GM12874 (cell line): ENCODE measurements around the gene SNAPC4.

Experiments
- TF ChIP-seq, protein P1 (sequence below): IDR thresholded peaks from 2 replicates; pipeline ENCODE4 v1.5.1; 2011; ENCODE audit warnings: low read depth, mild to moderate bottlenecking, control low read depth, low read length, moderate library complexity; ENCODE audit not compliant: insufficient read depth

SNAPC4 gene

DNA sequence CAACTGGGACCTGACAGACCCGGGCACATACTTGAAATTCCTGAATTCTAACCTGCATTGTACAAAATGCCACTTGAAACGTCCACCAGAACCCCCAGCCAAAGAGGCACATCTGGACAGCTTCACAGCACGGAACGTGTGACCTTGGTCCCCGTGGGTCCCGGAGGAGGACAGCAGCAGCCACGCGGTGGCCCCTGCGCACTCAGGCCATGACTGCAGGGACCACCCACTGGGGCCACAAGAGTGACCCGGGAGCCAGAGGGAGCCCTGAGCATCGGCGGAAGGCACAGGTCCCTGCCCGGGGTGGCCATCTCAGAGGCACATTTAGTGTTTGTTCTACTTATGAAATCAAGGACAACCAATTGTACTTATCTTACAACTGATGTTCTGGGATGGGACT, 2.1 kb upstream of the SNAPC4 start:
- TF ChIP-seq, protein P1, sequence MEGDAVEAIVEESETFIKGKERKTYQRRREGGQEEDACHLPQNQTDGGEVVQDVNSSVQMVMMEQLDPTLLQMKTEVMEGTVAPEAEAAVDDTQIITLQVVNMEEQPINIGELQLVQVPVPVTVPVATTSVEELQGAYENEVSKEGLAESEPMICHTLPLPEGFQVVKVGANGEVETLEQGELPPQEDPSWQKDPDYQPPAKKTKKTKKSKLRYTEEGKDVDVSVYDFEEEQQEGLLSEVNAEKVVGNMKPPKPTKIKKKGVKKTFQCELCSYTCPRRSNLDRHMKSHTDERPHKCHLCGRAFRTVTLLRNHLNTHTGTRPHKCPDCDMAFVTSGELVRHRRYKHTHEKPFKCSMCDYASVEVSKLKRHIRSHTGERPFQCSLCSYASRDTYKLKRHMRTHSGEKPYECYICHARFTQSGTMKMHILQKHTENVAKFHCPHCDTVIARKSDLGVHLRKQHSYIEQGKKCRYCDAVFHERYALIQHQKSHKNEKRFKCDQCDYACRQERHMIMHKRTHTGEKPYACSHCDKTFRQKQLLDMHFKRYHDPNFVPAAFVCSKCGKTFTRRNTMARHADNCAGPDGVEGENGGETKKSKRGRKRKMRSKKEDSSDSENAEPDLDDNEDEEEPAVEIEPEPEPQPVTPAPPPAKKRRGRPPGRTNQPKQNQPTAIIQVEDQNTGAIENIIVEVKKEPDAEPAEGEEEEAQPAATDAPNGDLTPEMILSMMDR, result no peak

DNA sequence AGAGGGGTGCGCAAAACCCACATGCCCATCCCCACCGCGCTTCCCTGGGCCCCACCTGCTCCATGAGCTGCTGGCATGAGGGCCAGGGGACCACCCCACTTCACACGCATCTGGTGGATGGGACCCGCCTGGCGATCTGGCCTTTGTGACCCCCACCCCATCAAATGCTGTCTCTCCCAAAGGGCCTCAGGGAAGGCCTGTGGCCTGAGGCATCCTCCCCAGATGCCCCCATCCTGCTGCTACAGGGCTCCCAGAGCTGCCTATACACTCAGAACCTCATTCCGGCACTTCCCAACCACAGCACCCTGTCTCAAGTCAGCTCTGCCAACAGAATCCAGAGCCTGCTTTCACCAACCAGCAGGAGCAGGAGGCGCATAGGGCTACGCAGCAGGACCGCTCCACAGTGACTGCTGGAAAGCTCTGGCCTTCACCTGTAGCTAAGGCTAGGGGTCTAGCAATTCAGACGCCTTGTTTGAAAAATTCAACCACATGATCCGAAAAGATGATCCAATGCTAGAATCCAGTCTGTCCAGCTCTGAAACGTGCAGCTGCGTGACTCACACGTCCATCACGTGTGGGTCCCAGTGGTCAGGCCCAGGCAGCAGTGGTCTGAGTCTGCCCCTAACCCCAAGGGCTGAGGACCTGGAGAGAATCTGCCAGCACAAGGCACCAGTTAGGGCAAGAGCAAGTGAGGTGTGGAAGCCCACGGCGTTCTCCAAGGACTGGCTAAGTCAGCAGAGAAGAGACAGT, 1.4 kb upstream of the SNAPC4 start:
- TF ChIP-seq, protein P1, result no peak

DNA sequence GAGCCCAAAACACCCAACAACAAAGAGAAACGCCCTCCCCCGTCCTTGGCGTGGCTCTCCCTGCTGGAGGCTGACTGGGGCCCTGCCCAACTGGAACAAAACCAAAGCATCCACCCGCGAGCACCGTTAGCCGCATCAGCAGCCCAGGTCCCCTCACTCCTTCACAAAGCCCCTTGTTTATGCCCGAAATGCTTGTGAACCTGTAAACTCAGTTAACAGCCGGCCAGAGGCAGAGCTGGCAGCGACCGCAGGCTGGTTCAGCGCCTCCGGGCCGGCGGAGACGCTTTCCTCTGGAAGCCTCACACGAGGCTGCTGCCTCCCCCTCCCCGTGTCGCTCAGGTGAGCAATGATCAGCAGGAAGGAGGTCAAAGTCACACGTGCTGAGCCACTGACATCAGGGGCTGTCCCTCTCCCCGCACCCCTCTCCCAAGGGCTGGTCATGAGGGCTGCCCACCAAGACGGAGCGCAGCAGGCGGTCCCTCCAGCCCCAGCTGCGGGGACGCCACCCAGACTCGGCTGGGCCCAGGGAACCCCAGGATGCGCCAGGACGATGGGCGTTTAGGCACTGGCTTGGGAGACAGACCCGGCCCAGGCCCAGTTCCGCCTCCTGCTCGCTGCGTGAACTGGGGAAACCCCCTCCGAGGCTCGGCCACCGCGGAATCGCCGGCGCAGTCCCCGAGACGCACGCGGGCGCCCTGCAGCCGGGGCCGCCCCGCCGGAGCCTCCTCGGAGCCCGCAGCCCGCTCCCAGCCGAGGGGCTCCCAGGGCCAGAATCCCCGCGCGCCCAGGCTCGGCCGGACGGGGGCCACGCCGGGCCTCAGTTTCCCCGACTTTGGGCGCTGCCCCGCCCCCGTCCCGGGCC, 563 bp downstream of the SNAPC4 start:
- TF ChIP-seq, protein P1, result no peak

DNA sequence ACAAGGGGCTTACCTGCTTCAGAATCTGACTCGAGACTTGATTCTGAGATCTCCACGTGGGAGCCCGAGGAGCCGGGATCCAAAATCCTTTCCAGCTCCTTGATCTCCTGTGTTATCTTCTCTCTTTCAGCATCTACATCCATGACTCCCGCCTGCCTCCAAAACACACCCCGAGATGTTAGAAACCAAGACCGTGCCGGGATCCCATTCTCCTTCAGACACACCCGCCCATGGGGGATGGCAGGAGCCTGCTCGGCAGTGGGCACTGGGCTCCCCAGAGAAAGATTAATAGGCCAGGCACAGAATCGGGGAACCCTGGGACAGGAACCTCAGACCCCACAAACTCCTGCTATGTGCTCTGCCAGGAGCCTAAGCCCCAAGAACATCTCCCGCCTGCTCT, 1.7 kb downstream of the SNAPC4 start:
- TF ChIP-seq, protein P1, result no peak

DNA sequence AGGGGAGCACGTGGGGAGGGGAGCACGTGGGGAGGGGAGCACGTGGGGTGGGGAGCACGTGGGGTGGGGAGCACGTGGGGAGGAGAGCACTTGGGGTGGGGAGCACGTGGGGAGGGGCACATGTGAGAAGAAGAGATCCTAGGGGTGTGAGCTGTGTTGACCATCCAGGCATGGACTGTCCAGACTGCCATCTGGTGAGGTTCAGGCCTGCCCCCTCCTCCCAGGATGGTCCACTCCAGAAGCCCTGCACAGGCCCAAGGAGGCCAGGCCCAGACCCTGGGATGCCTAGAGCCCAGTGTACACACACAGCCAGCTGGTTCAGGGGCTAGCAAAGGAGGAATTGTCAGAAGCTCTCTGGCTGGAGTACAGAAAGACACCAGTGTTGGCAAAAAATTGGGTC, 2.3 kb downstream of the SNAPC4 start:
- TF ChIP-seq, protein P1, result no peak

DNA sequence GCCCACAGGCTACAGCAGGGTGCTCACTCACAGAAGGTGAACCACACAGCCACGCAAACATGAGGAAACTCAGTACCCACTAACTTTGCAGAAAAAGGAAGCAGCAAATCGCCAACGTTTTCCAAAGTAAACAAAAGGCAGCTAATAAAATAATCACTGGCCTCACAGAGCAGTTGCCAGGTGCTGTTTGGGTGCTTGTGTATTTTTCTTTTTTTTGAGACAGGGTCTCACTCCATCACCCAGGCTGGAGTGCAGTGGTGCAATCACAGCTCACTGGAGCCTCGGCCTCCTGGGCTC, 3.8 kb downstream of the SNAPC4 start:
- TF ChIP-seq, protein P1, result no peak

DNA sequence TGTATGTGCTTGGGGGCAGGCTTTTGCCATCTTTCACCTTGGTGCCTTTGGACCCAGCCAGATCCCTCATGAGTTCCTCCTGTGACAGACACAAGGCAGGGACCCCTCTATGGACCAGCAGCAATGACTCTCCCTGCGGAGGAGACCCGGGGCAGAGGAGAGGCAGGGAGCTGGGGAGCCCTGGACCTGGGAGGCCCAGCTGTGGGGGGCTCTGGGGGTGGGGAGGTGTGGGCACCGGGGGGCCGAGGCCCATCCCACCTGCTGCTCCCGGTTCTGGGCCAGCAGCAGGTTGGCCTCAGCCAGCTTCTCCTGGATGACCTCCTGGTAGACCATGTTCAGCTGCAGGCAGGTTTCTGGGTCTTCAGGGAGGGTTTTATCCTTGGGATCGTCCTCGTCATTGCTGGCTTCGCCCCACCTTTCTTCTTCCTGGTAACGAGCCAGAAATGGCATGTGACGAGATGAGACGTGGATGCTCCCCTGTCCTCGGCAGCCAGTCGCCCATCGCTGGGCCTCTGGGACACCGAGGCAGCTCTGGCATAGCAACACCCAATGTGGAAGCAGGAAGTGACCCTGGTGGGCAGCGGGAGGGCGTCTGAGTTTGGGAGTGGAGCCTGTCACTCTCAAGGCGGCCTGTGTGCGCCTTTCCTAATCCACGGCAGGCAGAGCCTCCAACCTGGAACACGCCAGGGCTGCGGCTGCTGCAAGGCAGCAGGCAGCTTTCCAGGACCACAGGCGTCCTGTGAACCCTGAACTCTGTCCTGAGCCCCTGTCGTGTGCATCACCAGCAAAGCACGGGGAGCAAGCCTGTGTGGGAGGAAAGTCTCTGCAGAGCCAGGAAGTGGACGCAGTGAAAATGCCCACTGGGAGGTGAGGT, 4.4 kb downstream of the SNAPC4 start:
- TF ChIP-seq, protein P1, result no peak
